ENCODE measurements around the gene SLC15A5.

The SLC15A5 gene

GRCh38 chr12:16291032-16291431, 13.5 kb upstream of the SLC15A5 start:
- Histone ChIP-seq H3K36me3 (ENCODE audit: control insufficient read depth in 2 of 2, insufficient read depth in 1 of 2, low read length in 2 of 2) (no peaks in the 10 kb centered on the region), H3K9me3 (ENCODE audit: control insufficient read depth, insufficient read depth, low read depth, low read length) (no peaks in the 10 kb centered on the region), H3K4me1 (ENCODE audit: control insufficient read depth, insufficient read depth, low read length) (no peaks in the 10 kb centered on the region), H3K27ac (ENCODE audit: extremely low read depth, low read depth, low read length) (no peak overlapping the region), H3K4me3 (ENCODE audit: low read depth, low read length) (no peak overlapping the region)
- POLR2A ChIA-PET: no interaction called here
- TF ChIP-seq ZNF324 (tag by site-specific recombination; IDR thresholded peaks at IDR 0.05) (no peak), ZFP3 (tag by site-specific recombination; IDR thresholded peaks at IDR 0.05; ENCODE audit: low read depth) (no peak), ZNF768 (tag by site-specific recombination; IDR thresholded peaks at IDR 0.05) (no peak), ZNF16 (tag by site-specific recombination; IDR thresholded peaks at IDR 0.05; ENCODE audit: low read depth) (no peak), ZNF623 (tag by site-specific recombination; IDR thresholded peaks at IDR 0.05) (no peak), ZNF239 (tag by site-specific recombination; IDR thresholded peaks at IDR 0.05) (no peak), ZNF184 (tag by site-specific recombination; IDR thresholded peaks at IDR 0.05) (no peak), ZNF426 (tag by site-specific recombination; IDR thresholded peaks at IDR 0.05) (no peak), ZNF776 (tag by site-specific recombination; IDR thresholded peaks at IDR 0.05; ENCODE audit: borderline replicate concordance) (no peak), ZBTB21 (tag by site-specific recombination; IDR thresholded peaks at IDR 0.05) (no peak), ZNF704 (tag by site-specific recombination; IDR thresholded peaks at IDR 0.05) (no peak), ZNF23 (tag by site-specific recombination; IDR thresholded peaks at IDR 0.05; ENCODE audit: borderline replicate concordance) (no peak), ZNF10 (tag by site-specific recombination; IDR thresholded peaks at IDR 0.05) (no peak)
- TF ChIP-seq, protein P1, sequence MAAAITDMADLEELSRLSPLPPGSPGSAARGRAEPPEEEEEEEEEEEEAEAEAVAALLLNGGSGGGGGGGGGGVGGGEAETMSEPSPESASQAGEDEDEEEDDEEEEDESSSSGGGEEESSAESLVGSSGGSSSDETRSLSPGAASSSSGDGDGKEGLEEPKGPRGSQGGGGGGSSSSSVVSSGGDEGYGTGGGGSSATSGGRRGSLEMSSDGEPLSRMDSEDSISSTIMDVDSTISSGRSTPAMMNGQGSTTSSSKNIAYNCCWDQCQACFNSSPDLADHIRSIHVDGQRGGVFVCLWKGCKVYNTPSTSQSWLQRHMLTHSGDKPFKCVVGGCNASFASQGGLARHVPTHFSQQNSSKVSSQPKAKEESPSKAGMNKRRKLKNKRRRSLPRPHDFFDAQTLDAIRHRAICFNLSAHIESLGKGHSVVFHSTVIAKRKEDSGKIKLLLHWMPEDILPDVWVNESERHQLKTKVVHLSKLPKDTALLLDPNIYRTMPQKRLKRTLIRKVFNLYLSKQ (tag by site-specific recombination; IDR thresholded peaks at IDR 0.05; ENCODE audit: borderline replicate concordance): no peak
- TF ChIP-seq, protein P2, sequence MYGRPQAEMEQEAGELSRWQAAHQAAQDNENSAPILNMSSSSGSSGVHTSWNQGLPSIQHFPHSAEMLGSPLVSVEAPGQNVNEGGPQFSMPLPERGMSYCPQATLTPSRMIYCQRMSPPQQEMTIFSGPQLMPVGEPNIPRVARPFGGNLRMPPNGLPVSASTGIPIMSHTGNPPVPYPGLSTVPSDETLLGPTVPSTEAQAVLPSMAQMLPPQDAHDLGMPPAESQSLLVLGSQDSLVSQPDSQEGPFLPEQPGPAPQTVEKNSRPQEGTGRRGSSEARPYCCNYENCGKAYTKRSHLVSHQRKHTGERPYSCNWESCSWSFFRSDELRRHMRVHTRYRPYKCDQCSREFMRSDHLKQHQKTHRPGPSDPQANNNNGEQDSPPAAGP (tag by site-specific recombination; IDR thresholded peaks at IDR 0.05): no peak
- TF ChIP-seq, protein P3, sequence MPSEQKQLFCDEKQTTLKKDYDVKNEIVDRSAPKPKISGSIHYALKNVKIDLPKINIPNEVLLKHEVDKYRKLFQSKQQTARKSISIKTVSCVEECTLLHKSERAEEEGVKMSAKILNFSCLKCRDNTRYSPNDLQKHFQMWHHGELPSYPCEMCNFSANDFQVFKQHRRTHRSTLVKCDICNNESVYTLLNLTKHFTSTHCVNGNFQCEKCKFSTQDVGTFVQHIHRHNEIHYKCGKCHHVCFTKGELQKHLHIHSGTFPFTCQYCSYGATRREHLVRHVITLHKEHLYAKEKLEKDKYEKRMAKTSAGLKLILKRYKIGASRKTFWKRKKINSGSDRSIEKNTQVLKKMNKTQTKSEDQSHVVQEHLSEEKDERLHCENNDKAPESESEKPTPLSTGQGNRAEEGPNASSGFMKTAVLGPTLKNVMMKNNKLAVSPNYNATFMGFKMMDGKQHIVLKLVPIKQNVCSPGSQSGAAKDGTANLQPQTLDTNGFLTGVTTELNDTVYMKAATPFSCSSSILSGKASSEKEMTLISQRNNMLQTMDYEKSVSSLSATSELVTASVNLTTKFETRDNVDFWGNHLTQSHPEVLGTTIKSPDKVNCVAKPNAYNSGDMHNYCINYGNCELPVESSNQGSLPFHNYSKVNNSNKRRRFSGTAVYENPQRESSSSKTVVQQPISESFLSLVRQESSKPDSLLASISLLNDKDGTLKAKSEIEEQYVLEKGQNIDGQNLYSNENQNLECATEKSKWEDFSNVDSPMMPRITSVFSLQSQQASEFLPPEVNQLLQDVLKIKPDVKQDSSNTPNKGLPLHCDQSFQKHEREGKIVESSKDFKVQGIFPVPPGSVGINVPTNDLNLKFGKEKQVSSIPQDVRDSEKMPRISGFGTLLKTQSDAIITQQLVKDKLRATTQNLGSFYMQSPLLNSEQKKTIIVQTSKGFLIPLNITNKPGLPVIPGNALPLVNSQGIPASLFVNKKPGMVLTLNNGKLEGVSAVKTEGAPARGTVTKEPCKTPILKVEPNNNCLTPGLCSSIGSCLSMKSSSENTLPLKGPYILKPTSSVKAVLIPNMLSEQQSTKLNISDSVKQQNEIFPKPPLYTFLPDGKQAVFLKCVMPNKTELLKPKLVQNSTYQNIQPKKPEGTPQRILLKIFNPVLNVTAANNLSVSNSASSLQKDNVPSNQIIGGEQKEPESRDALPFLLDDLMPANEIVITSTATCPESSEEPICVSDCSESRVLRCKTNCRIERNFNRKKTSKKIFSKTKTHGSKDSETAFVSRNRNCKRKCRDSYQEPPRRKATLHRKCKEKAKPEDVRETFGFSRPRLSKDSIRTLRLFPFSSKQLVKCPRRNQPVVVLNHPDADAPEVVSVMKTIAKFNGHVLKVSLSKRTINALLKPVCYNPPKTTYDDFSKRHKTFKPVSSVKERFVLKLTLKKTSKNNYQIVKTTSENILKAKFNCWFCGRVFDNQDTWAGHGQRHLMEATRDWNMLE (tag by site-specific recombination; conservative IDR thresholded peaks at IDR 0.05; ENCODE audit: low read depth): no peak
- CTCF ChIA-PET: interaction anchor here (0.6 to 0.7 kb wide), 2 partner anchors 37 to 1296 kb away, joined by 3 to 5 read pairs; no protein-coding TSS in a partner anchor

DNA sequence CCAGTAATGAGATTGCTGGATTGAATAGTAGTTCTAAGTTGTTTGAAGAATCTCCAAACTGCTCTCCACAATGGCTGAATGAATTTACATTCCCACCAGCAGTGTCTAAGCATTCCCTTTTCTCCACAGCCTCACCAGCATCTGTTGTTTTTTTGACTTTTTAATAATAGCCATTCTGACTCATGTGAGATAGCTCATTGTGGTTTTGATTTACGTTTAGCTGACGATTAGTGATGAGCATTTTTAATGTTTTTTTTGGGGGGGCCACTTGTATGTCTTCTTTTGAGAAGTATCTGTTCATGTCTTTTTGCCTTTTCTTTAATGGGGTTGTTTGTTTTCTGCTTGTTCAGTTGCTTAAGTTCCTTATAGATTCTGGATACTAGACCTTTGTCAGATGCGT, 8.1 kb upstream of the SLC15A5 start:
- Histone ChIP-seq H3K36me3 (ENCODE audit: control insufficient read depth in 2 of 2, insufficient read depth in 1 of 2, low read length in 2 of 2) (no peaks in the 10 kb centered on the region), H3K4me3 (ENCODE audit: low read depth, low read length) (no peak overlapping the region), H3K27ac (ENCODE audit: extremely low read depth, low read depth, low read length) (no peak overlapping the region), H3K4me1 (ENCODE audit: control insufficient read depth, insufficient read depth, low read length) (no peaks in the 10 kb centered on the region), H3K9me3 (ENCODE audit: control insufficient read depth, insufficient read depth, low read depth, low read length) (no peaks in the 10 kb centered on the region)
- ChIA-PET CTCF (no interaction called here), POLR2A (no interaction called here)
- TF ChIP-seq, protein P4, sequence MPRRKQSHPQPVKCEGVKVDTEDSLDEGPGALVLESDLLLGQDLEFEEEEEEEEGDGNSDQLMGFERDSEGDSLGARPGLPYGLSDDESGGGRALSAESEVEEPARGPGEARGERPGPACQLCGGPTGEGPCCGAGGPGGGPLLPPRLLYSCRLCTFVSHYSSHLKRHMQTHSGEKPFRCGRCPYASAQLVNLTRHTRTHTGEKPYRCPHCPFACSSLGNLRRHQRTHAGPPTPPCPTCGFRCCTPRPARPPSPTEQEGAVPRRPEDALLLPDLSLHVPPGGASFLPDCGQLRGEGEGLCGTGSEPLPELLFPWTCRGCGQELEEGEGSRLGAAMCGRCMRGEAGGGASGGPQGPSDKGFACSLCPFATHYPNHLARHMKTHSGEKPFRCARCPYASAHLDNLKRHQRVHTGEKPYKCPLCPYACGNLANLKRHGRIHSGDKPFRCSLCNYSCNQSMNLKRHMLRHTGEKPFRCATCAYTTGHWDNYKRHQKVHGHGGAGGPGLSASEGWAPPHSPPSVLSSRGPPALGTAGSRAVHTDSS (tag by site-specific recombination; IDR thresholded peaks at IDR 0.05): no peak
- TF ChIP-seq, protein P2 (tag by site-specific recombination; IDR thresholded peaks at IDR 0.05): no peak
- TF ChIP-seq KLF1 (tag by site-specific recombination; IDR thresholded peaks at IDR 0.05) (no peak), ZBTB6 (tag by site-specific recombination; IDR thresholded peaks at IDR 0.05) (no peak), ZNF549 (tag by site-specific recombination; IDR thresholded peaks at IDR 0.05) (no peak), ZNF324 (tag by site-specific recombination; IDR thresholded peaks at IDR 0.05) (no peak), ZNF785 (tag by site-specific recombination; IDR thresholded peaks at IDR 0.05) (no peak), SCRT1 (tag by site-specific recombination; IDR thresholded peaks at IDR 0.05; ENCODE audit: borderline replicate concordance) (no peak), ZNF792 (tag by site-specific recombination; IDR thresholded peaks at IDR 0.05) (no peak)
